WTC11 (cell line): Measurements from ENCODE around the gene LSM12. TPM values are rescaled to one million over a fixed set of nuclear protein-coding genes. Genes with fewer than 3 reads are reported as not detected.
A peak's percentile ranks its signal among the peaks of the same experiment; 100 is the strongest.

Source experiments
- AFF4 ChIP-seq: sonication (generic); formaldehyde crosslinking; IDR thresholded peaks from 2 replicates; pipeline ENCODE4 v1.8.1; 2023; ENCODE audit warnings: mild to moderate bottlenecking, missing genetic modification reagents, borderline replicate concordance
- CBFB ChIP-seq: sonication (generic); formaldehyde crosslinking; IDR thresholded peaks from 2 replicates; pipeline ENCODE4 v1.8.1; 2022; ENCODE audit warnings: mild to moderate bottlenecking, low read depth, missing genetic modification reagents
- E2F4 ChIP-seq: sonication (generic); formaldehyde crosslinking; IDR thresholded peaks from 2 replicates; pipeline ENCODE4 v1.8.1; 2022; ENCODE audit warnings: low read depth, mild to moderate bottlenecking, moderate library complexity, missing genetic modification reagents, borderline replicate concordance
- ESRRA ChIP-seq: sonication (generic); formaldehyde crosslinking; IDR thresholded peaks from 2 replicates; pipeline ENCODE4 v1.8.1; 2022; ENCODE audit warnings: mild to moderate bottlenecking, missing genetic modification reagents, borderline replicate concordance
- JAZF1 ChIP-seq: fragments of 250-450 bp; sonication (Bioruptor Pico); IDR thresholded peaks from 2 replicates; pipeline ENCODE4 v1.9.0; 2021; ENCODE audit warnings: moderate library complexity, mild to moderate bottlenecking, inconsistent platforms
- KAT7 ChIP-seq: sonication (generic); formaldehyde crosslinking; IDR thresholded peaks from 2 replicates; pipeline ENCODE4 v1.8.1; 2023; ENCODE audit warnings: missing genetic modification reagents, mild to moderate bottlenecking, borderline replicate concordance
- NFE2L1 ChIP-seq: sonication (generic); formaldehyde crosslinking; IDR thresholded peaks from 2 replicates; pipeline ENCODE4 v1.8.1; 2023; ENCODE audit warnings: missing genetic modification reagents
- NFYB ChIP-seq: sonication (generic); formaldehyde crosslinking; conservative IDR thresholded peaks from 2 replicates; pipeline ENCODE4 v1.8.0; 2022; ENCODE audit warnings: low read depth, missing genetic modification reagents
- NR2C2 ChIP-seq: sonication (generic); formaldehyde crosslinking; IDR thresholded peaks from 2 replicates; pipeline ENCODE4 v1.8.0; 2022; ENCODE audit warnings: mild to moderate bottlenecking, missing genetic modification reagents
- PRRX2 ChIP-seq: fragments of 250-450 bp; sonication (Bioruptor Pico); IDR thresholded peaks from 2 replicates; pipeline ENCODE4 v1.8.0; 2021; ENCODE audit warnings: mild to moderate bottlenecking
- RORB ChIP-seq: fragments of 250-450 bp; sonication (Bioruptor Pico); IDR thresholded peaks from 2 replicates; pipeline ENCODE4 v1.9.0; 2021; ENCODE audit warnings: mild to moderate bottlenecking
- SOX15 ChIP-seq: fragments of 250-450 bp; sonication (Bioruptor Pico); IDR thresholded peaks from 2 replicates; pipeline ENCODE4 v1.9.0; 2021; ENCODE audit warnings: mild to moderate bottlenecking
- STAT6 ChIP-seq: sonication (generic); formaldehyde crosslinking; conservative IDR thresholded peaks from 2 replicates; pipeline ENCODE4 v1.8.1; 2023; ENCODE audit warnings: mild to moderate bottlenecking, low read depth, missing genetic modification reagents, moderate library complexity
- TCF7 ChIP-seq: sonication (generic); formaldehyde crosslinking; IDR thresholded peaks from 2 replicates; pipeline ENCODE4 v1.8.0; 2022; ENCODE audit warnings: mild to moderate bottlenecking, low read depth, missing genetic modification reagents, moderate library complexity
- TEAD1 ChIP-seq: sonication (generic); formaldehyde crosslinking; IDR thresholded peaks from 2 replicates; pipeline ENCODE4 v1.8.0; 2022; ENCODE audit warnings: mild to moderate bottlenecking, missing genetic modification reagents
- ZBTB21 ChIP-seq: sonication (generic); formaldehyde crosslinking; IDR thresholded peaks from 2 replicates; pipeline ENCODE4 v1.8.1; 2023; ENCODE audit warnings: mild to moderate bottlenecking, missing genetic modification reagents, borderline replicate concordance
- ZNF138 ChIP-seq: sonication (generic); formaldehyde crosslinking; conservative IDR thresholded peaks from 2 replicates; pipeline ENCODE4 v1.8.1; 2022; ENCODE audit warnings: mild to moderate bottlenecking, moderate library complexity, missing genetic modification reagents
- ZNF263 ChIP-seq: sonication (generic); formaldehyde crosslinking; IDR thresholded peaks from 2 replicates; pipeline ENCODE4 v1.8.1; 2022; ENCODE audit warnings: low read depth, mild to moderate bottlenecking, moderate library complexity, missing genetic modification reagents
- ZNF423 ChIP-seq: fragments of 250-450 bp; sonication (Bioruptor Pico); IDR thresholded peaks from 2 replicates; pipeline ENCODE4 v2.1.2; 2022; ENCODE audit warnings: mild to moderate bottlenecking, moderate library complexity
- ZNF671 ChIP-seq: fragments of 250-450 bp; sonication (Bioruptor Pico); IDR thresholded peaks from 2 replicates; pipeline ENCODE4 v1.8.0; 2021; ENCODE audit warnings: mild to moderate bottlenecking
- total RNA-seq: library from RNA; stranded (reverse); gene quantifications from 3 replicates; pipeline ENCODE4 v1.2.3, GENCODE V29; 2021
- TF ChIP-seq, protein P1 (sequence below): sonication (generic); formaldehyde crosslinking; IDR thresholded peaks from 2 replicates; pipeline ENCODE4 v1.8.1; 2022; ENCODE audit warnings: mild to moderate bottlenecking, moderate library complexity, missing genetic modification reagents
- TF ChIP-seq, protein P2 (sequence below): sonication (generic); formaldehyde crosslinking; conservative IDR thresholded peaks from 2 replicates; pipeline ENCODE4 v1.8.1; 2022; ENCODE audit warnings: mild to moderate bottlenecking, missing genetic modification reagents
- TF ChIP-seq, protein P3 (sequence below): sonication (generic); formaldehyde crosslinking; IDR thresholded peaks from 2 replicates; pipeline ENCODE4 v1.8.0; 2022; ENCODE audit warnings: missing genetic modification reagents
- TF ChIP-seq, protein P4 (sequence below): sonication (generic); formaldehyde crosslinking; IDR thresholded peaks from 2 replicates; pipeline ENCODE4 v1.8.0; 2023; ENCODE audit warnings: missing genetic modification reagents
- TF ChIP-seq, protein P5 (sequence below): fragments of 200-600 bp; IDR thresholded peaks from 2 replicates; pipeline ENCODE4 v1.8.0; 2022; ENCODE audit warnings: antibody characterized with exemption

LSM12 gene
- total RNA-seq, 1 experiment from 2014 or later, result 102 TPM

GRCh38 chr17:44066204-44066930, at the start of gene LSM12 (continued):
- TF ChIP-seq CBFB (CRISPR knock-in tag) (no peak), ZBTB21 (CRISPR knock-in tag) (no peak), PRRX2 (no peak), STAT6 (no peak), ZNF423 (CRISPR knock-in tag) (no peak), NR2C2 (CRISPR knock-in tag) (no peak), ZNF138 (no peak), E2F4 (CRISPR knock-in tag) (no peak), NFE2L1 (CRISPR knock-in tag) (no peak), KAT7 (CRISPR knock-in tag) (peak; percentile 54; the same call in 1 of the 2 replicates), RORB (CRISPR knock-in tag) (no peak), NFYB (CRISPR knock-in tag) (no peak), TCF7 (CRISPR knock-in tag) (no peak), TEAD1 (CRISPR knock-in tag) (0 out of 2 replicates have a peak, but pooled peaks have one; percentile 30), JAZF1 (CRISPR knock-in tag) (no peak), SOX15 (no peak), ZNF263 (CRISPR knock-in tag) (no peak), ZNF671 (CRISPR knock-in tag) (no peak), AFF4 (CRISPR knock-in tag) (no peak), ESRRA (CRISPR knock-in tag) (no peak)
- TF ChIP-seq, protein P1, sequence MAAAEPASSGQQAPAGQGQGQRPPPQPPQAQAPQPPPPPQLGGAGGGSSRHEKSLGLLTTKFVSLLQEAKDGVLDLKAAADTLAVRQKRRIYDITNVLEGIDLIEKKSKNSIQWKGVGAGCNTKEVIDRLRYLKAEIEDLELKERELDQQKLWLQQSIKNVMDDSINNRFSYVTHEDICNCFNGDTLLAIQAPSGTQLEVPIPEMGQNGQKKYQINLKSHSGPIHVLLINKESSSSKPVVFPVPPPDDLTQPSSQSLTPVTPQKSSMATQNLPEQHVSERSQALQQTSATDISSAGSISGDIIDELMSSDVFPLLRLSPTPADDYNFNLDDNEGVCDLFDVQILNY (CRISPR knock-in tag), result no peak
- TF ChIP-seq, protein P2, sequence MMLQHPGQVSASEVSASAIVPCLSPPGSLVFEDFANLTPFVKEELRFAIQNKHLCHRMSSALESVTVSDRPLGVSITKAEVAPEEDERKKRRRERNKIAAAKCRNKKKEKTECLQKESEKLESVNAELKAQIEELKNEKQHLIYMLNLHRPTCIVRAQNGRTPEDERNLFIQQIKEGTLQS, result no peak
- TF ChIP-seq, protein P3, sequence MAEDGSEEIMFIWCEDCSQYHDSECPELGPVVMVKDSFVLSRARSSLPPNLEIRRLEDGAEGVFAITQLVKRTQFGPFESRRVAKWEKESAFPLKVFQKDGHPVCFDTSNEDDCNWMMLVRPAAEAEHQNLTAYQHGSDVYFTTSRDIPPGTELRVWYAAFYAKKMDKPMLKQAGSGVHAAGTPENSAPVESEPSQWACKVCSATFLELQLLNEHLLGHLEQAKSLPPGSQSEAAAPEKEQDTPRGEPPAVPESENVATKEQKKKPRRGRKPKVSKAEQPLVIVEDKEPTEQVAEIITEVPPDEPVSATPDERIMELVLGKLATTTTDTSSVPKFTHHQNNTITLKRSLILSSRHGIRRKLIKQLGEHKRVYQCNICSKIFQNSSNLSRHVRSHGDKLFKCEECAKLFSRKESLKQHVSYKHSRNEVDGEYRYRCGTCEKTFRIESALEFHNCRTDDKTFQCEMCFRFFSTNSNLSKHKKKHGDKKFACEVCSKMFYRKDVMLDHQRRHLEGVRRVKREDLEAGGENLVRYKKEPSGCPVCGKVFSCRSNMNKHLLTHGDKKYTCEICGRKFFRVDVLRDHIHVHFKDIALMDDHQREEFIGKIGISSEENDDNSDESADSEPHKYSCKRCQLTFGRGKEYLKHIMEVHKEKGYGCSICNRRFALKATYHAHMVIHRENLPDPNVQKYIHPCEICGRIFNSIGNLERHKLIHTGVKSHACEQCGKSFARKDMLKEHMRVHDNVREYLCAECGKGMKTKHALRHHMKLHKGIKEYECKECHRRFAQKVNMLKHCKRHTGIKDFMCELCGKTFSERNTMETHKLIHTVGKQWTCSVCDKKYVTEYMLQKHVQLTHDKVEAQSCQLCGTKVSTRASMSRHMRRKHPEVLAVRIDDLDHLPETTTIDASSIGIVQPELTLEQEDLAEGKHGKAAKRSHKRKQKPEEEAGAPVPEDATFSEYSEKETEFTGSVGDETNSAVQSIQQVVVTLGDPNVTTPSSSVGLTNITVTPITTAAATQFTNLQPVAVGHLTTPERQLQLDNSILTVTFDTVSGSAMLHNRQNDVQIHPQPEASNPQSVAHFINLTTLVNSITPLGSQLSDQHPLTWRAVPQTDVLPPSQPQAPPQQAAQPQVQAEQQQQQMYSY (CRISPR knock-in tag), result no peak
- TF ChIP-seq, protein P4, sequence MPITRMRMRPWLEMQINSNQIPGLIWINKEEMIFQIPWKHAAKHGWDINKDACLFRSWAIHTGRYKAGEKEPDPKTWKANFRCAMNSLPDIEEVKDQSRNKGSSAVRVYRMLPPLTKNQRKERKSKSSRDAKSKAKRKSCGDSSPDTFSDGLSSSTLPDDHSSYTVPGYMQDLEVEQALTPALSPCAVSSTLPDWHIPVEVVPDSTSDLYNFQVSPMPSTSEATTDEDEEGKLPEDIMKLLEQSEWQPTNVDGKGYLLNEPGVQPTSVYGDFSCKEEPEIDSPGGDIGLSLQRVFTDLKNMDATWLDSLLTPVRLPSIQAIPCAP (CRISPR knock-in tag), result no peak
- TF ChIP-seq, protein P5, sequence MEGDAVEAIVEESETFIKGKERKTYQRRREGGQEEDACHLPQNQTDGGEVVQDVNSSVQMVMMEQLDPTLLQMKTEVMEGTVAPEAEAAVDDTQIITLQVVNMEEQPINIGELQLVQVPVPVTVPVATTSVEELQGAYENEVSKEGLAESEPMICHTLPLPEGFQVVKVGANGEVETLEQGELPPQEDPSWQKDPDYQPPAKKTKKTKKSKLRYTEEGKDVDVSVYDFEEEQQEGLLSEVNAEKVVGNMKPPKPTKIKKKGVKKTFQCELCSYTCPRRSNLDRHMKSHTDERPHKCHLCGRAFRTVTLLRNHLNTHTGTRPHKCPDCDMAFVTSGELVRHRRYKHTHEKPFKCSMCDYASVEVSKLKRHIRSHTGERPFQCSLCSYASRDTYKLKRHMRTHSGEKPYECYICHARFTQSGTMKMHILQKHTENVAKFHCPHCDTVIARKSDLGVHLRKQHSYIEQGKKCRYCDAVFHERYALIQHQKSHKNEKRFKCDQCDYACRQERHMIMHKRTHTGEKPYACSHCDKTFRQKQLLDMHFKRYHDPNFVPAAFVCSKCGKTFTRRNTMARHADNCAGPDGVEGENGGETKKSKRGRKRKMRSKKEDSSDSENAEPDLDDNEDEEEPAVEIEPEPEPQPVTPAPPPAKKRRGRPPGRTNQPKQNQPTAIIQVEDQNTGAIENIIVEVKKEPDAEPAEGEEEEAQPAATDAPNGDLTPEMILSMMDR, result no peak
